Right lobe of liver (tissue), 6 donors: ENCODE measurements around the gene FOXN4. TPM values are rescaled to one million over a fixed set of nuclear protein-coding genes. Genes with fewer than 3 reads are reported as not detected.
A peak's percentile ranks its signal among the peaks of the same experiment; 100 is the strongest.

Experiments used
- ATAC-seq, 4 donors: fragments of 200-7000 bp; cut with Tn5 transposase; one replicate each; pipeline ENCODE4 v1.9.1; 2020; ENCODE audit warnings: mild to moderate bottlenecking in 4 of 4, moderate library complexity in 4 of 4
- DNase-seq, 3 donors: peaks; one replicate each; pipeline ENCODE4 v3.0.0-alpha.2; 2020
- H3K27ac ChIP-seq, 3 donors: fragments of 200-600 bp; one replicate each; pipeline ENCODE4 v1.8.0; 2022
- H3K27me3 ChIP-seq, 2 donors: fragments of 200-600 bp; one replicate each; pipeline ENCODE4 v1.8.0; 2022
- H3K36me3 ChIP-seq, 4 donors: fragments of 200-600 bp; sonication (generic) in 1 of 4; one replicate each; pipeline versions ENCODE4 v1.5.1 to v1.8.0; 2017 to 2022; ENCODE audit warnings: control low read depth in 1 of 4
- H3K4me1 ChIP-seq, 4 donors: fragments of 200-600 bp; sonication (generic) in 1 of 4; one replicate each; pipeline versions ENCODE4 v1.5.1 to v1.8.0; 2017 to 2022; ENCODE audit warnings: control low read depth in 1 of 4
- H3K4me3 ChIP-seq, 3 donors: fragments of 200-600 bp; one replicate each; pipeline ENCODE4 v1.8.0; 2022
- H3K9me3 ChIP-seq, 4 donors: fragments of 200-600 bp; sonication (generic) in 1 of 4; one replicate each; pipeline versions ENCODE4 v1.5.1 to v1.8.0; 2017 to 2022; ENCODE audit warnings: control low read depth in 1 of 4
- POLR2A ChIP-seq: fragments of 450-650 bp; IDR thresholded peaks from one replicate; pipeline ENCODE4 v1.6.1; 2017; ENCODE audit warnings: antibody characterized with exemption, mild to moderate bottlenecking
- WGBS: methylation state at CpG from one replicate; pipeline ENCODE4 v1.1.6; 2018; ENCODE audit warnings: low coverage, low lambda C conversion rate; ENCODE audit not compliant: insufficient coverage; ENCODE audit errors: missing lambda C conversion rate; 5-methylcytosine and 5-hydroxymethylcytosine counted together
- intact Hi-C, 2 donors: fragments of 100-400 bp; cut with DNase I; formaldehyde crosslinking; loops; one replicate each; pipeline versions ENCODE4 v1.11.2 to v1.14.1; 2022
- total RNA-seq, 6 experiments: library from RNA; depleted of rRNA in 2 of 6; stranded (reverse); fragments of >200 nt in 2 of 6; fragmentation: NEBNext Ultra II Directional in 3 of 6; extraction: Animal tissue kit (Norgen Biotek cat#: 25700) in 3 of 6; gene quantifications; one replicate each; pipeline versions ENCODE4 v1.1.0 to v1.2.4, GENCODE V29; 2016 to 2023
- TF ChIP-seq, protein P1 (sequence below), 4 donors: fragments of 200-600 bp in 3 of 4; fragments of 450-650 bp in 1 of 4; IDR thresholded peaks; one replicate each; pipeline versions ENCODE4 v1.5.1 to v1.8.0; 2016 to 2022; ENCODE audit warnings: antibody characterized with exemption in 4 of 4, mild to moderate bottlenecking in 2 of 4
- donor health status: DM: no; HTN: yes; CAD: no.
- donor health status: DM: no; HTN: no; CAD: no.
- donor health status: DM: no; HTN: no; CAD: no.
- donor health status: DM: no; HTN: yes; CAD: no.
- donor health status: DM: no; HTN: yes; CAD: no.

The FOXN4 gene
- total RNA-seq, 6 experiments from 2014 or later, result 0.06 to 0.86 (median 0.15) TPM; not detected in 2

DNA sequence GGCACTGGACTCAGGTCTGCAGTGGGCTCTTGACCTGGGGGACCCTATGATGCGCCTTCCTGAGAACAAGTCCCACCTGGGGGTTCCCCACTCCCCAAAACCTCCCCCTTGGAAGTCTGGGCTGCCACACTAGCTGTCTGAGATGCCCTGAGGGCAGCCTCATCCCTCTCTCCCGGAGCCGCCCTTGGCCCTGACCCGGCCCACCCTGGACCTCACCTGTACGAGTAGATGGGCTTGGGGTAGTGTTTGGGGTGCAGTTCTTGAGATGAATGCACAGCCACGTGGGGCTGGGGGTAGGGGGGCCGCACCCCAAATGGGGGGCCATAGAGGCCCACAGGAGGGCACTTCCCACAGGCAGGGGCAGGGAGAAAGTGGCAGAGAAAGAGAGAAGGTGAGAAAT lies 21.9 kb downstream of the FOXN4 start:
- intact Hi-C loops, result no loop called here
- Histone ChIP-seq H3K27me3 (no peaks in the 10 kb centered on the region), H3K9me3 (no peaks in the 10 kb centered on the region), H3K4me3 (no peak overlapping the region), H3K27ac (no peak overlapping the region), H3K4me1 (no peaks in the 10 kb centered on the region), H3K36me3 (no peaks in the 10 kb centered on the region)
- ATAC-seq (no peak), DNase-seq (peak in 1 of 3 donors; percentile 35)
- WGBS, result 58% methylated on average over 2 of the region's 7 CpGs
- TF ChIP-seq, protein P1, sequence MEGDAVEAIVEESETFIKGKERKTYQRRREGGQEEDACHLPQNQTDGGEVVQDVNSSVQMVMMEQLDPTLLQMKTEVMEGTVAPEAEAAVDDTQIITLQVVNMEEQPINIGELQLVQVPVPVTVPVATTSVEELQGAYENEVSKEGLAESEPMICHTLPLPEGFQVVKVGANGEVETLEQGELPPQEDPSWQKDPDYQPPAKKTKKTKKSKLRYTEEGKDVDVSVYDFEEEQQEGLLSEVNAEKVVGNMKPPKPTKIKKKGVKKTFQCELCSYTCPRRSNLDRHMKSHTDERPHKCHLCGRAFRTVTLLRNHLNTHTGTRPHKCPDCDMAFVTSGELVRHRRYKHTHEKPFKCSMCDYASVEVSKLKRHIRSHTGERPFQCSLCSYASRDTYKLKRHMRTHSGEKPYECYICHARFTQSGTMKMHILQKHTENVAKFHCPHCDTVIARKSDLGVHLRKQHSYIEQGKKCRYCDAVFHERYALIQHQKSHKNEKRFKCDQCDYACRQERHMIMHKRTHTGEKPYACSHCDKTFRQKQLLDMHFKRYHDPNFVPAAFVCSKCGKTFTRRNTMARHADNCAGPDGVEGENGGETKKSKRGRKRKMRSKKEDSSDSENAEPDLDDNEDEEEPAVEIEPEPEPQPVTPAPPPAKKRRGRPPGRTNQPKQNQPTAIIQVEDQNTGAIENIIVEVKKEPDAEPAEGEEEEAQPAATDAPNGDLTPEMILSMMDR (IDR thresholded peaks at IDR 0.05), result no peak
- no peak for TF ChIP-seq POLR2A

- TF ChIP-seq, protein P1 (IDR thresholded peaks at IDR 0.05), result no peak
- no peak for TF ChIP-seq POLR2A
- peak in 1 of 3 donors; percentile 25 for DNase-seq
- WGBS, result no CpG with 5 or more reads among the region's 4 CpGs
- H3K27me3 ChIP-seq, result no peaks in the 10 kb centered on the region
- H3K4me3 ChIP-seq, result no peak overlapping the region
- ATAC-seq, result no peak
- no peaks in the 10 kb centered on the region for H3K36me3 ChIP-seq
- no peaks in the 10 kb centered on the region for H3K9me3 ChIP-seq
- intact Hi-C loops, result no loop called here
- no peak overlapping the region for H3K27ac ChIP-seq
- no peaks in the 10 kb centered on the region for H3K4me1 ChIP-seq
Observed at GRCh38 chr12:109286652-109287051, 22.4 kb downstream of the FOXN4 start.

DNA sequence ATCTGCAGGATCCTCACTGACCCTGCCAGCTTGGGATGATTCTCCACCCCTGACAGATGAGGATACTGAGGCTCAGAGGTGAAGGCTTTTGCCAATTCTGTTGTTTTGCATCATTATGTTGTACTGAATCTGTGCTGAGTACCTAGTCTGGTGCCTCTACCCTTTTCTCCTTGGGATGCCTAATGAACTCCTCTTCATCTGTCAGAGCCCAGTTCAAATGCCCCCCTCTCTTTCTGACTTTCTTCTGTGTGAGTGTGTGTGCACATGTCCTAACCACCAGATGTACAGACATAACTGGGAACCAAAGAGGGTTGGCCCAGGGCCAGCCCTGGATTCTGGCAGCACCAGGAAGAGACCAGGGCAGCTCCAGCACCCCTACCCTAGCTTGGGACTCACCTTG lies 22.8 kb downstream of the FOXN4 start:
- H3K27ac ChIP-seq, result no peak overlapping the region
- ATAC-seq (no peak), DNase-seq (no peak)
- no peaks in the 10 kb centered on the region for H3K27me3 ChIP-seq
- no peak overlapping the region for H3K4me3 ChIP-seq
- H3K4me1 ChIP-seq, result no peaks in the 10 kb centered on the region
- H3K9me3 ChIP-seq, result no peaks in the 10 kb centered on the region
- TF ChIP-seq POLR2A, result no peak
- TF ChIP-seq, protein P1 (IDR thresholded peaks at IDR 0.05), result no peak
- intact Hi-C loops, result no loop called here
- H3K36me3 ChIP-seq, result no peaks in the 10 kb centered on the region

DNA sequence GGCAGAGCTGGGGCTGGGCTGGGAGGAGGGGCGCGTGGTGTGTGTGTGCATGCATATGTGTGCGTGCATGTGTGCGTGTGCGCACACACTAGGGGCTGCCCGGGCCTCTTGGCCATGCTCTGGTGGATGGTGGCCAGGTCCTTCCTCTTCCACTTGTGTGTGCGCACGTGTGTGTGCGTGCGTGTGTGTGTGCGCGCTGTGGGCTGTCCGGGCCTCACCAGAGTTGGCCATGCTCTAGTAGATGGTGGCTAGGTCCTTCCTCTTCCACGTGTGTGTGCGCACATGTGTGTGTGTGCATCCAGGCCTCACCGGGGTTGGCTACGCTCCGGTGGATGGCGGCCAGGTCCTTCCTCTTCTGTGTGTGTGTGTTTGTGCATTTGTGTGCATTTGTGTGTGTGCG lies 24.7 kb downstream of the FOXN4 start:
- ATAC-seq (no peak), DNase-seq (peak in 1 of 3 donors; percentile 45)
- intact Hi-C loops, result no loop called here
- Histone ChIP-seq H3K36me3 (no peaks in the 10 kb centered on the region), H3K27ac (no peak overlapping the region), H3K9me3 (no peaks in the 10 kb centered on the region), H3K4me3 (no peak overlapping the region), H3K27me3 (no peaks in the 10 kb centered on the region), H3K4me1 (no peaks in the 10 kb centered on the region)
- no peak for TF ChIP-seq POLR2A
- TF ChIP-seq, protein P1 (IDR thresholded peaks at IDR 0.05), result no peak
- WGBS, result no CpG with 5 or more reads among the region's 20 CpGs

DNA sequence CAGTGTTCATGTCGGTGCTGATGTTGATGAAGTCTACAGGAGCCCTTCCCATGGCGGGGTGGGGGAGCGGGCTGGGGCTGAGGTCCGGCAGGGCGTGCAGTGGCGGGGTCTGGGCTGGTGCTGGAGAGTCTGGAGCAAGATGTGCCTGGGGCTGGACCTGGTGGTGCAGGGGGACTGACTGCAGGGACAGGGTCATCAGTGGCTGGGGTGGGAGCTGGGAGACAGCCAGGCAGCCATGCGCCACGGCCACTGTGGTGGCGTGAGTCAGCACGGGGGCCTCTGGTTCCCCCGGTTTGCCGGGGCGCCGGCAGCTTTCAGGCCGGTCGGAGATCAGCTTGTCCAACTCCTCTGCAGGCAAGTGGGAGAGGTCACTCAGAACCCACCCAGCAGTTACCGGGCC lies 27.6 kb downstream of the FOXN4 start:
- DNase-seq, result peak in 1 of 3 donors; percentile 43
- WGBS, result 81% methylated on average over 3 of the region's 17 CpGs
- Histone ChIP-seq H3K27me3 (no peaks in the 10 kb centered on the region), H3K27ac (no peak overlapping the region), H3K36me3 (no peaks in the 10 kb centered on the region), H3K4me3 (no peak overlapping the region), H3K9me3 (no peaks in the 10 kb centered on the region), H3K4me1 (peaks cover 0 to 19% (median 9%) of the 10 kb centered on the region in 4 donors)
- no peak for ATAC-seq
- no peak for TF ChIP-seq POLR2A
- TF ChIP-seq, protein P1 (IDR thresholded peaks at IDR 0.05), result no peak
- intact Hi-C loops, result no loop called here
